HEK293 (cell line): ENCODE data around the gene THSD4.

ENCODE experiments used
- KLF1 ChIP-seq: fragments of 450-650 bp; formaldehyde crosslinking; IDR thresholded peaks from 2 replicates; pipeline ENCODE4 v1.5.1; 2016; ENCODE audit warnings: missing biosample characterization, missing genetic modification characterization
- KLF16 ChIP-seq: fragments of 450-650 bp; formaldehyde crosslinking; IDR thresholded peaks from 2 replicates; pipeline ENCODE4 v1.5.1; 2017; ENCODE audit warnings: missing biosample characterization, missing genetic modification characterization
- KLF8 ChIP-seq: fragments of 450-650 bp; formaldehyde crosslinking; IDR thresholded peaks from 2 replicates; pipeline ENCODE4 v1.5.1; 2016; ENCODE audit warnings: missing biosample characterization, missing genetic modification characterization
- OSR2 ChIP-seq: fragments of 450-650 bp; formaldehyde crosslinking; IDR thresholded peaks from 2 replicates; pipeline ENCODE4 v1.5.1; 2016; ENCODE audit warnings: missing biosample characterization, missing genetic modification characterization
- PRDM6 ChIP-seq: fragments of 450-650 bp; formaldehyde crosslinking; IDR thresholded peaks from 2 replicates; pipeline ENCODE4 v1.5.1; 2017; ENCODE audit warnings: missing biosample characterization, missing genetic modification characterization
- SP7 ChIP-seq: fragments of 450-650 bp; formaldehyde crosslinking; IDR thresholded peaks from 2 replicates; pipeline ENCODE4 v1.5.1; 2016; ENCODE audit warnings: missing biosample characterization, missing genetic modification characterization
- WT1 ChIP-seq: fragments of 450-650 bp; formaldehyde crosslinking; IDR thresholded peaks from 2 replicates; pipeline ENCODE4 v1.5.1; 2016; ENCODE audit warnings: missing biosample characterization, missing genetic modification characterization
- ZFP41 ChIP-seq: fragments of 450-650 bp; formaldehyde crosslinking; IDR thresholded peaks from 2 replicates; pipeline ENCODE4 v1.5.1; 2016; ENCODE audit warnings: missing biosample characterization, missing genetic modification characterization, borderline replicate concordance
- ZFP69B ChIP-seq: fragments of 450-650 bp; formaldehyde crosslinking; IDR thresholded peaks from 2 replicates; pipeline ENCODE4 v1.5.1; 2016; ENCODE audit warnings: missing biosample characterization, missing genetic modification characterization
- ZNF138 ChIP-seq: fragments of 450-650 bp; formaldehyde crosslinking; IDR thresholded peaks from 2 replicates; pipeline ENCODE4 v1.5.1; 2016; ENCODE audit warnings: missing biosample characterization, missing genetic modification characterization, borderline replicate concordance
- ZNF169 ChIP-seq: fragments of 450-650 bp; formaldehyde crosslinking; IDR thresholded peaks from 2 replicates; pipeline ENCODE4 v1.5.1; 2016; ENCODE audit warnings: missing biosample characterization, missing genetic modification characterization
- ZNF18 ChIP-seq: fragments of 450-650 bp; formaldehyde crosslinking; IDR thresholded peaks from 2 replicates; pipeline ENCODE4 v1.5.1; 2016; ENCODE audit warnings: missing biosample characterization, missing genetic modification characterization
- ZNF239 ChIP-seq: fragments of 450-650 bp; formaldehyde crosslinking; IDR thresholded peaks from 2 replicates; pipeline ENCODE4 v1.5.1; 2016; ENCODE audit warnings: missing biosample characterization, missing genetic modification characterization
- ZNF280D ChIP-seq: fragments of 450-650 bp; formaldehyde crosslinking; IDR thresholded peaks from 2 replicates; pipeline ENCODE4 v1.5.1; 2016; ENCODE audit warnings: missing biosample characterization, missing genetic modification characterization
- ZNF341 ChIP-seq: fragments of 450-650 bp; formaldehyde crosslinking; IDR thresholded peaks from 2 replicates; pipeline ENCODE4; 2016; ENCODE audit warnings: low read depth, missing biosample characterization, missing genetic modification characterization
- ZNF391 ChIP-seq: fragments of 450-650 bp; formaldehyde crosslinking; IDR thresholded peaks from 2 replicates; pipeline ENCODE4 v1.5.1; 2016; ENCODE audit warnings: low read depth, missing biosample characterization, missing genetic modification characterization, borderline replicate concordance
- ZNF426 ChIP-seq: fragments of 450-650 bp; formaldehyde crosslinking; IDR thresholded peaks from 2 replicates; pipeline ENCODE4 v1.5.1; 2017; ENCODE audit warnings: missing biosample characterization, missing genetic modification characterization, mild to moderate bottlenecking, inconsistent platforms, moderate library complexity
- ZNF624 ChIP-seq: fragments of 450-650 bp; formaldehyde crosslinking; IDR thresholded peaks from 2 replicates; pipeline ENCODE4 v1.5.1; 2017; ENCODE audit warnings: missing biosample characterization, missing genetic modification characterization
- ZNF626 ChIP-seq: fragments of 450-650 bp; sonication (Bioruptor Pico); formaldehyde crosslinking; IDR thresholded peaks from 2 replicates; pipeline ENCODE4 v1.5.1; 2018; ENCODE audit warnings: missing biosample characterization, missing genetic modification characterization, inconsistent platforms
- ZNF629 ChIP-seq: fragments of 450-650 bp; formaldehyde crosslinking; IDR thresholded peaks from 2 replicates; pipeline ENCODE4 v1.5.1; 2017; ENCODE audit warnings: missing biosample characterization, missing genetic modification characterization
- ZNF670 ChIP-seq: fragments of 450-650 bp; formaldehyde crosslinking; IDR thresholded peaks from 2 replicates; pipeline ENCODE4 v1.5.1; 2016; ENCODE audit warnings: missing biosample characterization, missing genetic modification characterization, low read depth
- ZNF791 ChIP-seq: fragments of 450-650 bp; formaldehyde crosslinking; IDR thresholded peaks from 2 replicates; pipeline ENCODE4 v1.5.1; 2016; ENCODE audit warnings: missing biosample characterization, missing genetic modification characterization
- ZNF792 ChIP-seq: fragments of 450-650 bp; formaldehyde crosslinking; IDR thresholded peaks from 2 replicates; pipeline ENCODE4 v1.5.1; 2016; ENCODE audit warnings: missing biosample characterization, missing genetic modification characterization
- ZNF830 ChIP-seq: fragments of 450-650 bp; IDR thresholded peaks from 2 replicates; pipeline ENCODE4 v1.5.0; 2018; ENCODE audit warnings: missing biosample characterization, missing genetic modification characterization, low read depth, mild to moderate bottlenecking, moderate library complexity
- TF ChIP-seq, protein P1 (sequence below): fragments of 450-650 bp; formaldehyde crosslinking; IDR thresholded peaks from 2 replicates; pipeline ENCODE4 v1.5.1; 2016; ENCODE audit warnings: missing biosample characterization, missing genetic modification characterization
- TF ChIP-seq, protein P2 (sequence below): fragments of 450-650 bp; formaldehyde crosslinking; IDR thresholded peaks from 2 replicates; pipeline ENCODE4 v1.5.1; 2016; ENCODE audit warnings: missing biosample characterization, missing genetic modification characterization
- TF ChIP-seq, protein P3 (sequence below): fragments of 450-650 bp; IDR thresholded peaks from 2 replicates; pipeline ENCODE4 v1.5.1; 2018; ENCODE audit warnings: missing biosample characterization, mild to moderate bottlenecking, missing genetic modification characterization
- TF ChIP-seq, protein P4 (sequence below): fragments of 450-650 bp; formaldehyde crosslinking; IDR thresholded peaks from 2 replicates; pipeline ENCODE4 v1.5.1; 2016; ENCODE audit warnings: missing biosample characterization, missing genetic modification characterization

THSD4 gene

DNA sequence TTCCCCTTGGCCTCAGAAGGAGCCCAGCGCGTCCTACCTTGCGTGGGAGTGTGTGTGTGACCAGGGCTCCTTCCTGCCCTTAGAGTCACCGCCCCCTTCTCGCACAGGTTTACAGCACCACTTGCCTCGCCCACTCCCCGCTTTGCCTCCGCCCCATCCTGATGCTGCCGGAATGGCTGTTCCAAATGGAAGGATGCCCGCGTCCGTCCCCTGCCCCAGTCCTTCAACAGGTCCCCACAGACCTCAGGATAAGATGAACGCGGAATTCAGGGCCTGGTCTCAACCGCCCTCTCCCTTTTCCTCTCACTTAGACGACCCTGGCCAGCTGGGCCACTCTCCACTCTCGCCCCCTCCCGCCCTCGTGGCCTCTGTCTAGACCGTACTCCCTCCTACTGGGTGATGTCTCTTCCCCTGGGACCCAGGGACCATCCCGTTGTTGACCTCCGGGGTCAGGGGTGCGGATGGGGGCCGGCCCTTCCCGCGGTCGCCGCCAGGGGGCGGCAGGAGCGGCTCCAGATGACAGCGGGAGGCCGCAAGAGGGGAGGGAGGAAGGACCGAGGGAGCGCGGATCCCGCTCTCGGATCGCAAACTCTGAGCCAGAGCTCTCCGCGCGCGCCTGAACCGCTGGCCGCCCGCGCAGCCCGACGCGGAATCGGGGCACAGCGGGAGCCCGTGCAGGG lies at the start of gene THSD4 (continued):
- no peak for TF ChIP-seq ZNF426 (tag by site-specific recombination)
- peak; percentile 88 for TF ChIP-seq SP7
- no peak for TF ChIP-seq ZNF791 (tag by site-specific recombination)
- no peak for TF ChIP-seq ZNF670
- peak; percentile 86 for TF ChIP-seq KLF16 (tag by site-specific recombination)
- peak; percentile 77; the same call in 1 of the 2 replicates for TF ChIP-seq WT1
- TF ChIP-seq ZNF239 (tag by site-specific recombination): peak; percentile 47; the same call in 1 of the 2 replicates
- TF ChIP-seq ZNF169 (tag by site-specific recombination): no peak
- TF ChIP-seq ZNF391 (tag by site-specific recombination): no peak
- no peak for TF ChIP-seq ZFP41 (tag by site-specific recombination)
- TF ChIP-seq ZNF830: no peak
- peak; percentile 73; the same call in 1 of the 2 replicates for TF ChIP-seq ZFP69B (tag by site-specific recombination)
- TF ChIP-seq, protein P1, sequence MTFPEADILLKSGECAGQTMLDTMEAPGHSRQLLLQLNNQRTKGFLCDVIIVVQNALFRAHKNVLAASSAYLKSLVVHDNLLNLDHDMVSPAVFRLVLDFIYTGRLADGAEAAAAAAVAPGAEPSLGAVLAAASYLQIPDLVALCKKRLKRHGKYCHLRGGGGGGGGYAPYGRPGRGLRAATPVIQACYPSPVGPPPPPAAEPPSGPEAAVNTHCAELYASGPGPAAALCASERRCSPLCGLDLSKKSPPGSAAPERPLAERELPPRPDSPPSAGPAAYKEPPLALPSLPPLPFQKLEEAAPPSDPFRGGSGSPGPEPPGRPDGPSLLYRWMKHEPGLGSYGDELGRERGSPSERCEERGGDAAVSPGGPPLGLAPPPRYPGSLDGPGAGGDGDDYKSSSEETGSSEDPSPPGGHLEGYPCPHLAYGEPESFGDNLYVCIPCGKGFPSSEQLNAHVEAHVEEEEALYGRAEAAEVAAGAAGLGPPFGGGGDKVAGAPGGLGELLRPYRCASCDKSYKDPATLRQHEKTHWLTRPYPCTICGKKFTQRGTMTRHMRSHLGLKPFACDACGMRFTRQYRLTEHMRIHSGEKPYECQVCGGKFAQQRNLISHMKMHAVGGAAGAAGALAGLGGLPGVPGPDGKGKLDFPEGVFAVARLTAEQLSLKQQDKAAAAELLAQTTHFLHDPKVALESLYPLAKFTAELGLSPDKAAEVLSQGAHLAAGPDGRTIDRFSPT (tag by site-specific recombination): no peak
- no peak for TF ChIP-seq ZNF626 (tag by site-specific recombination)
- TF ChIP-seq ZNF341 (tag by site-specific recombination): peak; percentile 82
- TF ChIP-seq PRDM6 (tag by site-specific recombination): no peak
- TF ChIP-seq ZNF138 (tag by site-specific recombination): no peak
- TF ChIP-seq ZNF624 (tag by site-specific recombination): no peak
- no peak for TF ChIP-seq OSR2 (tag by site-specific recombination)
- TF ChIP-seq ZNF792 (tag by site-specific recombination): no peak
- TF ChIP-seq, protein P2, sequence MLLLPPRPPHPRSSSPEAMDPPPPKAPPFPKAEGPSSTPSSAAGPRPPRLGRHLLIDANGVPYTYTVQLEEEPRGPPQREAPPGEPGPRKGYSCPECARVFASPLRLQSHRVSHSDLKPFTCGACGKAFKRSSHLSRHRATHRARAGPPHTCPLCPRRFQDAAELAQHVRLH (tag by site-specific recombination): peak; percentile 76
- peak; percentile 60 for TF ChIP-seq ZNF629 (tag by site-specific recombination)
- TF ChIP-seq, protein P3, sequence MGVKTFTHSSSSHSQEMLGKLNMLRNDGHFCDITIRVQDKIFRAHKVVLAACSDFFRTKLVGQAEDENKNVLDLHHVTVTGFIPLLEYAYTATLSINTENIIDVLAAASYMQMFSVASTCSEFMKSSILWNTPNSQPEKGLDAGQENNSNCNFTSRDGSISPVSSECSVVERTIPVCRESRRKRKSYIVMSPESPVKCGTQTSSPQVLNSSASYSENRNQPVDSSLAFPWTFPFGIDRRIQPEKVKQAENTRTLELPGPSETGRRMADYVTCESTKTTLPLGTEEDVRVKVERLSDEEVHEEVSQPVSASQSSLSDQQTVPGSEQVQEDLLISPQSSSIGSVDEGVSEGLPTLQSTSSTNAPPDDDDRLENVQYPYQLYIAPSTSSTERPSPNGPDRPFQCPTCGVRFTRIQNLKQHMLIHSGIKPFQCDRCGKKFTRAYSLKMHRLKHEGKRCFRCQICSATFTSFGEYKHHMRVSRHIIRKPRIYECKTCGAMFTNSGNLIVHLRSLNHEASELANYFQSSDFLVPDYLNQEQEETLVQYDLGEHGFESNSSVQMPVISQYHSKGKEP: peak; percentile 27; the same call in 1 of the 2 replicates
- TF ChIP-seq KLF1: peak; percentile 62
- TF ChIP-seq KLF8: peak; percentile 88
- no peak for TF ChIP-seq ZNF18
- no peak for TF ChIP-seq ZNF280D (tag by site-specific recombination)
- TF ChIP-seq, protein P4, sequence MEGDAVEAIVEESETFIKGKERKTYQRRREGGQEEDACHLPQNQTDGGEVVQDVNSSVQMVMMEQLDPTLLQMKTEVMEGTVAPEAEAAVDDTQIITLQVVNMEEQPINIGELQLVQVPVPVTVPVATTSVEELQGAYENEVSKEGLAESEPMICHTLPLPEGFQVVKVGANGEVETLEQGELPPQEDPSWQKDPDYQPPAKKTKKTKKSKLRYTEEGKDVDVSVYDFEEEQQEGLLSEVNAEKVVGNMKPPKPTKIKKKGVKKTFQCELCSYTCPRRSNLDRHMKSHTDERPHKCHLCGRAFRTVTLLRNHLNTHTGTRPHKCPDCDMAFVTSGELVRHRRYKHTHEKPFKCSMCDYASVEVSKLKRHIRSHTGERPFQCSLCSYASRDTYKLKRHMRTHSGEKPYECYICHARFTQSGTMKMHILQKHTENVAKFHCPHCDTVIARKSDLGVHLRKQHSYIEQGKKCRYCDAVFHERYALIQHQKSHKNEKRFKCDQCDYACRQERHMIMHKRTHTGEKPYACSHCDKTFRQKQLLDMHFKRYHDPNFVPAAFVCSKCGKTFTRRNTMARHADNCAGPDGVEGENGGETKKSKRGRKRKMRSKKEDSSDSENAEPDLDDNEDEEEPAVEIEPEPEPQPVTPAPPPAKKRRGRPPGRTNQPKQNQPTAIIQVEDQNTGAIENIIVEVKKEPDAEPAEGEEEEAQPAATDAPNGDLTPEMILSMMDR (tag by site-specific recombination): peak; percentile 98
